HEK293 (cell line): ENCODE measurements around the gene RPL23.
A peak's percentile ranks its signal among the peaks of the same experiment; 100 is the strongest.

Source experiments
- CTCF ChIA-PET: fragments of 350-600 bp; formaldehyde crosslinking; extraction: SDS; loops from one replicate; lab custom pipeline; 2021; ENCODE audit warnings: antibody characterized with exemption; lab: Yijun Ruan, JAX
- POLR2A ChIA-PET: fragments of 300-600 bp; formaldehyde crosslinking; extraction: SDS; loops from one replicate; lab custom pipeline; 2020; ENCODE audit warnings: antibody characterized with exemption, inconsistent platforms; lab: Yijun Ruan, JAX
- H3K27ac ChIP-seq: fragments of 200-500 bp; sonication (Bioruptor generic); 2 replicates; pipeline ENCODE4 v1.5.1; 2014; ENCODE audit warnings: low read depth, low read length, control low read depth, inconsistent platforms; ENCODE audit errors: extremely low read depth
- H3K36me3 ChIP-seq, 2 experiments: fragments of 200-500 bp in 1 of 2; sonication (Bioruptor generic) in 1 of 2; 1 replicate in 1 of 2; 2 replicates in 1 of 2; pipeline ENCODE4 v1.5.1; 2014 to 2017; ENCODE audit warnings: inconsistent platforms in 2 of 2, low read length in 2 of 2; ENCODE audit not compliant: control insufficient read depth in 2 of 2, insufficient read depth in 1 of 2
- H3K4me1 ChIP-seq: fragments of 200-500 bp; sonication (Bioruptor generic); 2 replicates; pipeline ENCODE4 v1.5.1; 2014; ENCODE audit warnings: mild to moderate bottlenecking, low read length, inconsistent platforms; ENCODE audit not compliant: control insufficient read depth, insufficient read depth
- H3K4me3 ChIP-seq: 2 replicates; pipeline ENCODE4 v1.5.1; 2011; ENCODE audit warnings: low read depth, mild to moderate bottlenecking, control low read depth, low read length, moderate library complexity
- H3K9me3 ChIP-seq: fragments of 200-500 bp; sonication (Bioruptor generic); 2 replicates; pipeline ENCODE4 v1.5.1; 2014; ENCODE audit warnings: low read depth, low read length, inconsistent platforms; ENCODE audit not compliant: control insufficient read depth, insufficient read depth
- IKZF3 ChIP-seq: fragments of 450-650 bp; IDR thresholded peaks from 2 replicates; pipeline ENCODE4 v1.5.0; 2018; ENCODE audit warnings: missing biosample characterization, mild to moderate bottlenecking, missing genetic modification characterization, moderate library complexity
- MEIS1 ChIP-seq: sonication (generic); formaldehyde crosslinking; IDR thresholded peaks from 2 replicates; pipeline ENCODE4 v1.8.1; 2022; ENCODE audit warnings: missing genetic modification reagents, mild to moderate bottlenecking, borderline replicate concordance
- PATZ1 ChIP-seq: fragments of 450-650 bp; formaldehyde crosslinking; IDR thresholded peaks from 2 replicates; pipeline ENCODE4 v1.5.1; 2016; ENCODE audit warnings: missing biosample characterization, missing genetic modification characterization
- SCRT1 ChIP-seq: fragments of 450-650 bp; formaldehyde crosslinking; IDR thresholded peaks from 2 replicates; pipeline ENCODE4 v1.5.1; 2016; ENCODE audit warnings: missing biosample characterization, missing genetic modification characterization, borderline replicate concordance
- SCRT2 ChIP-seq: fragments of 450-650 bp; formaldehyde crosslinking; IDR thresholded peaks from 2 replicates; pipeline ENCODE4 v1.5.1; 2016; ENCODE audit warnings: missing biosample characterization, missing genetic modification characterization
- ZBTB26 ChIP-seq: fragments of 450-650 bp; formaldehyde crosslinking; optimal IDR thresholded peaks from 2 replicates; pipeline ENCODE3; 2016; ENCODE audit warnings: missing biosample characterization, mild to moderate bottlenecking, missing genetic modification characterization
- ZNF138 ChIP-seq: fragments of 450-650 bp; formaldehyde crosslinking; IDR thresholded peaks from 2 replicates; pipeline ENCODE4 v1.5.1; 2016; ENCODE audit warnings: missing biosample characterization, missing genetic modification characterization, borderline replicate concordance
- ZNF2 ChIP-seq: fragments of 450-650 bp; formaldehyde crosslinking; IDR thresholded peaks from 2 replicates; pipeline ENCODE4 v1.5.1; 2016; ENCODE audit warnings: missing biosample characterization, missing genetic modification characterization
- ZNF37A ChIP-seq: fragments of 450-650 bp; IDR thresholded peaks from 2 replicates; pipeline ENCODE4 v1.5.1; 2018; ENCODE audit warnings: missing biosample characterization, missing genetic modification characterization
- ZNF48 ChIP-seq: fragments of 450-650 bp; formaldehyde crosslinking; IDR thresholded peaks from 2 replicates; pipeline ENCODE4 v1.5.1; 2016; ENCODE audit warnings: missing biosample characterization, missing genetic modification characterization
- ZNF549 ChIP-seq: fragments of 450-650 bp; IDR thresholded peaks from 2 replicates; pipeline ENCODE4 v1.5.1; 2018; ENCODE audit warnings: missing biosample characterization, missing genetic modification characterization, mild to moderate bottlenecking, inconsistent platforms, moderate library complexity
- ZNF639 ChIP-seq: fragments of 450-650 bp; formaldehyde crosslinking; IDR thresholded peaks from 2 replicates; pipeline ENCODE4 v1.5.1; 2016; ENCODE audit warnings: missing biosample characterization, missing genetic modification characterization
- ZNF660 ChIP-seq: fragments of 450-650 bp; IDR thresholded peaks from 2 replicates; pipeline ENCODE4 v1.5.1; 2018; ENCODE audit warnings: missing biosample characterization, mild to moderate bottlenecking, missing genetic modification characterization
- ZNF707 ChIP-seq: fragments of 450-650 bp; formaldehyde crosslinking; IDR thresholded peaks from 2 replicates; pipeline ENCODE4 v1.5.1; 2016; ENCODE audit warnings: missing biosample characterization, missing genetic modification characterization
- ZNF785 ChIP-seq: fragments of 450-650 bp; formaldehyde crosslinking; IDR thresholded peaks from 2 replicates; pipeline ENCODE4 v1.5.1; 2016; ENCODE audit warnings: missing biosample characterization, missing genetic modification characterization
- ZXDB ChIP-seq: fragments of 450-650 bp; formaldehyde crosslinking; IDR thresholded peaks from 2 replicates; pipeline ENCODE4 v1.5.1; 2016; ENCODE audit warnings: missing biosample characterization, missing genetic modification characterization
- TF ChIP-seq, protein P1 (sequence below): fragments of 450-650 bp; formaldehyde crosslinking; IDR thresholded peaks from 2 replicates; pipeline ENCODE4 v1.5.1; 2016; ENCODE audit warnings: missing biosample characterization, missing genetic modification characterization, borderline replicate concordance

Gene RPL23

GRCh38 chr17:38892620-38893019, 39.1 kb upstream of the RPL23 start:
- H3K4me1 ChIP-seq = no peaks in the 10 kb centered on the region
- H3K4me3 ChIP-seq = no peak overlapping the region
- H3K9me3 ChIP-seq = no peaks in the 10 kb centered on the region
- no peak overlapping the region for H3K27ac ChIP-seq
- POLR2A ChIA-PET = interaction anchor here (0.8 kb wide), 1 partner anchor 46 kb away, joined by 3 read pairs; no protein-coding TSS in a partner anchor
- peaks cover 0 to 57% of the 10 kb centered on the region in 2 experiments; a peak in 2 of 3 replicates for H3K36me3 ChIP-seq
- CTCF ChIA-PET = no interaction called here
- TF ChIP-seq ZNF785 (tag by site-specific recombination) (no peak), ZXDB (no peak), ZNF639 (tag by site-specific recombination) (no peak), IKZF3 (no peak), ZNF37A (tag by site-specific recombination) (no peak), MEIS1 (CRISPR knock-in tag) (no peak)

- Histone ChIP-seq H3K4me1 (no peaks in the 10 kb centered on the region), H3K27ac (no peak overlapping the region), H3K36me3 (peaks cover 0 to 57% of the 10 kb centered on the region in 2 experiments; a peak in 2 of 3 replicates), H3K4me3 (no peak overlapping the region), H3K9me3 (no peaks in the 10 kb centered on the region)
- ChIA-PET POLR2A (interaction anchor here (0.6 to 1.0 kb wide), 3 partner anchors 21 to 308 kb away, joined by 3 read pairs; partner anchors contain the start of genes LASP1 and RPL19), CTCF (interaction anchor here (1.0 kb wide), 1 partner anchor 32 kb away, joined by 4 read pairs; no protein-coding TSS in a partner anchor)
- no peak for TF ChIP-seq ZNF2 (tag by site-specific recombination)
- peak; percentile 80 for TF ChIP-seq SCRT1
- TF ChIP-seq SCRT2 (tag by site-specific recombination) = peak; percentile 77
These were observed 38.6 kb upstream of the RPL23 start for GRCh38 chr17:38892083-38892482.

DNA sequence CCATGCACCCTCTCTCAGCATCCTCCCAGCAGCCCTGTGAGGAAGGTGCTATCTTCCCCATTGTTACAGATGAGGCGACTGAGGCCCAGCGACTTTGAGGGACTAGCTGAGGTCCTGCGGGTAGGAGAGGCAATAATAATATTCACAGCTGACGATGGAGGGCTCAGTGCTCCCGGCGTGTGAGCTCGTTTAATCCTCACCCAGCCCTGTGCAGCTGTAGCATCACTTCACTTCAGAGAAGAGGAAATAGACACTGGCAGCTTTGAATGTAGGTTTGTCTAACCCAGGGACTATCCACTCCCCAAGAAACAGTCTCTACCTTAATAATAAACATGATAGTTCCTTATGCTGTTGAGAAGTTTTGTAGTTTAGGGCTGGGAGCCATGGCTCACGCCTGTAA, 37.9 kb upstream of the RPL23 start:
- no peak for TF ChIP-seq PATZ1 (tag by site-specific recombination)
- TF ChIP-seq ZNF707 = no peak
- no peak for TF ChIP-seq ZNF138 (tag by site-specific recombination)
- TF ChIP-seq ZBTB26 (tag by site-specific recombination) = no peak
- TF ChIP-seq, protein P1, sequence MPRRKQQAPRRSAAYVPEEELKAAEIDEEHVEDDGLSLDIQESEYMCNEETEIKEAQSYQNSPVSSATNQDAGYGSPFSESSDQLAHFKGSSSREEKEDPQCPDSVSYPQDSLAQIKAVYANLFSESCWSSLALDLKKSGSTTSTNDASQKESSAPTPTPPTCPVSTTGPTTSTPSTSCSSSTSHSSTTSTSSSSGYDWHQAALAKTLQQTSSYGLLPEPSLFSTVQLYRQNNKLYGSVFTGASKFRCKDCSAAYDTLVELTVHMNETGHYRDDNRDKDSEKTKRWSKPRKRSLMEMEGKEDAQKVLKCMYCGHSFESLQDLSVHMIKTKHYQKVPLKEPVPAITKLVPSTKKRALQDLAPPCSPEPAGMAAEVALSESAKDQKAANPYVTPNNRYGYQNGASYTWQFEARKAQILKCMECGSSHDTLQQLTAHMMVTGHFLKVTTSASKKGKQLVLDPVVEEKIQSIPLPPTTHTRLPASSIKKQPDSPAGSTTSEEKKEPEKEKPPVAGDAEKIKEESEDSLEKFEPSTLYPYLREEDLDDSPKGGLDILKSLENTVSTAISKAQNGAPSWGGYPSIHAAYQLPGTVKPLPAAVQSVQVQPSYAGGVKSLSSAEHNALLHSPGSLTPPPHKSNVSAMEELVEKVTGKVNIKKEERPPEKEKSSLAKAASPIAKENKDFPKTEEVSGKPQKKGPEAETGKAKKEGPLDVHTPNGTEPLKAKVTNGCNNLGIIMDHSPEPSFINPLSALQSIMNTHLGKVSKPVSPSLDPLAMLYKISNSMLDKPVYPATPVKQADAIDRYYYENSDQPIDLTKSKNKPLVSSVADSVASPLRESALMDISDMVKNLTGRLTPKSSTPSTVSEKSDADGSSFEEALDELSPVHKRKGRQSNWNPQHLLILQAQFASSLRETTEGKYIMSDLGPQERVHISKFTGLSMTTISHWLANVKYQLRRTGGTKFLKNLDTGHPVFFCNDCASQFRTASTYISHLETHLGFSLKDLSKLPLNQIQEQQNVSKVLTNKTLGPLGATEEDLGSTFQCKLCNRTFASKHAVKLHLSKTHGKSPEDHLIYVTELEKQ = no peak
- TF ChIP-seq ZNF549 (tag by site-specific recombination) = no peak
- no peak for TF ChIP-seq ZNF48 (tag by site-specific recombination)
- TF ChIP-seq ZNF660 (tag by site-specific recombination) = no peak
- CTCF ChIA-PET = interaction anchor here (1.0 kb wide), 1 partner anchor 32 kb away, joined by 4 read pairs; no protein-coding TSS in a partner anchor

More for the DNA sequence above, 37.9 kb upstream of the RPL23 start:
- H3K4me1 ChIP-seq = 0 out of 2 replicates have a peak, but pooled peaks cover 1% of the 10 kb centered on the region
- POLR2A ChIA-PET = interaction anchor here (0.6 to 1.0 kb wide), 3 partner anchors 21 to 309 kb away, joined by 3 read pairs; partner anchors contain the start of genes LASP1 and RPL19
- peaks cover 0 to 53% of the 10 kb centered on the region in 2 experiments; a peak in 2 of 3 replicates for H3K36me3 ChIP-seq
- H3K9me3 ChIP-seq = no peaks in the 10 kb centered on the region
- H3K4me3 ChIP-seq = no peak overlapping the region
- no peak overlapping the region for H3K27ac ChIP-seq
